SK-N-MC (cell line): ENCODE data around the gene TCHP.

Source experiments
- EZH2 ChIP-seq: fragments of 200-600 bp; sonication (generic); IDR thresholded peaks from one replicate; pipeline ENCODE4 v1.6.1; 2017; ENCODE audit warnings: antibody characterized with exemption
- POLR2AphosphoS5 ChIP-seq: IDR thresholded peaks from 2 replicates; pipeline ENCODE4 v1.6.1; 2012; ENCODE audit warnings: mild to moderate bottlenecking, low read depth, low read length, borderline replicate concordance

GRCh38 chr12:109926488-109927210 lies 26.6 kb downstream of the TCHP start:
- TF ChIP-seq EZH2 (no peak), POLR2AphosphoS5 (no peak)
